AG10803 (cell line): ENCODE data around the gene ELN.

Experiments used
- DNase-seq: peaks from one replicate; pipeline ENCODE4 v3.0.0; 2010; ENCODE audit warnings: low read depth
- H3K4me3 ChIP-seq: 2 replicates; pipeline ENCODE4 v1.5.1; 2011; ENCODE audit warnings: mild to moderate bottlenecking, low read length, control low read depth
- CTCF ChIP-seq: conservative IDR thresholded peaks from 2 replicates; pipeline ENCODE4 v1.5.1; 2011; ENCODE audit warnings: mild to moderate bottlenecking, low read length, control low read depth, inconsistent platforms

The ELN gene

GRCh38 chr7:74051629-74052410 lies 23.8 kb downstream of the ELN start:
- TF ChIP-seq CTCF, result peak; percentile 38
- DNase-seq, result no peak
- H3K4me3 ChIP-seq, result no peak overlapping the region

GRCh38 chr7:74052628-74053027 lies 24.7 kb downstream of the ELN start:
- no peak for DNase-seq
- H3K4me3 ChIP-seq, result no peak overlapping the region
- no peak for TF ChIP-seq CTCF

GRCh38 chr7:74053589-74054186 lies 25.7 kb downstream of the ELN start:
- H3K4me3 ChIP-seq, result no peak overlapping the region
- no peak for DNase-seq
- no peak for TF ChIP-seq CTCF

- no peak for TF ChIP-seq CTCF
- DNase-seq, result no peak
- H3K4me3 ChIP-seq, result no peak overlapping the region
These were observed 28.3 kb downstream of the ELN start for GRCh38 chr7:74056096-74056915.

- TF ChIP-seq CTCF, result no peak
- no peak overlapping the region for H3K4me3 ChIP-seq
- no peak for DNase-seq
These were observed 29.4 kb downstream of the ELN start for GRCh38 chr7:74057216-74057925.

- H3K4me3 ChIP-seq, result no peak overlapping the region
- no peak for TF ChIP-seq CTCF
- DNase-seq, result no peak
These were observed 30.0 kb downstream of the ELN start for GRCh38 chr7:74057987-74058386.
